Endothelial cell of umbilical vein (primary cell): ENCODE data around the gene AGAP5. TPM values are rescaled to one million over a fixed set of nuclear protein-coding genes. Genes with fewer than 3 reads are reported as not detected.
"Not testable (repeated sequence)": the region's sequence is repeated elsewhere in the genome, so short reads cannot be mapped to it uniquely, and the experiment has no call there.

Source experiments
- BruUV-seq: library from RNA; stranded (reverse); fragments of 400-500 nt; replicated peaks from 2 replicates; lab custom pipeline; 2021; lab: Mats Ljungman, UMichigan
- CTCF ChIA-PET: fragments of 300-600, 350-600 bp; sonication (Branson Sonifier 250); formaldehyde crosslinking; loops from one replicate; lab custom pipeline; 2021; ENCODE audit warnings: antibody characterized with exemption, inconsistent platforms; lab: Charles Lee
- POLR2A ChIA-PET: fragments of 300-600, 350-600 bp; sonication (Branson Sonifier 250); formaldehyde crosslinking; loops from one replicate; lab custom pipeline; 2021; ENCODE audit warnings: antibody characterized with exemption, inconsistent platforms; lab: Charles Lee
- DNase-seq: peaks from one replicate; pipeline ENCODE4 v3.0.0-alpha.2; 2011; ENCODE audit warnings: low read depth, low spot score
- FAIRE-seq: peaks from 2 replicates; lab custom pipeline; 2011; peaks lifted over from hg19 to GRCh38; lab: Jason Lieb, UNC
- H2AFZ ChIP-seq: 2 replicates; pipeline ENCODE4 v1.6.0; 2012; ENCODE audit warnings: low read depth, low read length, control low read depth, inconsistent platforms
- H3K27ac ChIP-seq: 2 replicates; pipeline ENCODE4 v1.5.1; 2011; ENCODE audit warnings: low read depth, mild to moderate bottlenecking, control low read depth, low read length, moderate library complexity; ENCODE audit not compliant: insufficient read depth
- H3K27me3 ChIP-seq, 2 experiments: 2 replicates each; pipeline versions ENCODE4 v1.6.0 to v1.6.1; 2011; ENCODE audit warnings: low read length in 2 of 2, mixed read lengths in 1 of 2; ENCODE audit not compliant: control insufficient read depth in 2 of 2, insufficient read depth in 2 of 2
- H3K36me3 ChIP-seq, 2 experiments: 2 replicates in 1 of 2; 3 replicates in 1 of 2; pipeline ENCODE4 v1.5.1; 2011; ENCODE audit warnings: low read length in 2 of 2, mild to moderate bottlenecking in 1 of 2, moderate library complexity in 1 of 2; ENCODE audit not compliant: control insufficient read depth in 2 of 2, insufficient read depth in 2 of 2; ENCODE audit errors: extremely low read depth in 1 of 2
- H3K4me1 ChIP-seq: 3 replicates; pipeline ENCODE4 v1.5.1; 2011; ENCODE audit warnings: mild to moderate bottlenecking, low read length; ENCODE audit not compliant: control insufficient read depth, insufficient read depth; ENCODE audit errors: extremely low read depth
- H3K4me2 ChIP-seq: 2 replicates; pipeline ENCODE4 v1.6.1; 2011; ENCODE audit warnings: low read length, control low read depth, mixed read lengths; ENCODE audit not compliant: insufficient read depth
- H3K4me3 ChIP-seq, 3 experiments: fragments of 200-600 bp in 1 of 3; sonication (generic), shearing (Covaris generic) in 1 of 3; replicated peaks in 1 of 3; 2 replicates each; pipeline ENCODE4 v1.5.1; 2011 to 2016; ENCODE audit warnings: control low read depth in 3 of 3, low read length in 3 of 3, mild to moderate bottlenecking in 2 of 3, inconsistent platforms in 1 of 3, low read depth in 1 of 3, moderate library complexity in 1 of 3; ENCODE audit not compliant: insufficient read depth in 1 of 3
- H3K79me2 ChIP-seq: 2 replicates; pipeline ENCODE4 v1.6.0; 2012; ENCODE audit warnings: low read length, inconsistent platforms; ENCODE audit not compliant: control insufficient read depth, insufficient read depth
- H3K9ac ChIP-seq: replicated peaks from 2 replicates; pipeline ENCODE3; 2011; ENCODE audit warnings: low read length, control low read depth; ENCODE audit not compliant: insufficient read depth; ENCODE audit errors: extremely low read depth
- H3K9me1 ChIP-seq: replicated peaks from 3 replicates; pipeline ENCODE4 v1.6.0; 2011; ENCODE audit warnings: mild to moderate bottlenecking, low read length; ENCODE audit not compliant: control insufficient read depth, insufficient read depth; ENCODE audit errors: extremely low read depth
- H3K9me3 ChIP-seq: replicated peaks from 2 replicates; pipeline ENCODE4 v1.5.1; 2012; ENCODE audit warnings: low read length, inconsistent platforms; ENCODE audit not compliant: control insufficient read depth, insufficient read depth
- H4K20me1 ChIP-seq: replicated peaks from 2 replicates; pipeline ENCODE3; 2011; ENCODE audit warnings: mild to moderate bottlenecking, low read length; ENCODE audit not compliant: control insufficient read depth, insufficient read depth; ENCODE audit errors: extremely low read depth
- dilution Hi-C: fragments of 300-500 bp; cut with MboI; formaldehyde crosslinking; loops from one replicate; pipeline ENCODE4 v1.15.0; 2019; ENCODE audit warnings: low sequenced_read_pairs; ENCODE audit not compliant: extremely low pct_ligation_motif_present
- intact Hi-C: fragments of 100-400 bp; cut with micrococcal nuclease; formaldehyde crosslinking; loops from one replicate; pipeline ENCODE4 v1.10.0; 2022
- polyA plus RNA-seq, 4 experiments: library from polyadenylated mRNA; depleted of rRNA in 3 of 4; stranded (reverse) in 3 of 4; unstranded in 1 of 4; fragments of >200 nt; gene quantifications; 2 replicates each; pipeline versions ENCODE4 v1.2.1 to v1.2.3, GENCODE V29; 2011 to 2012; ENCODE audit warnings: missing spikeins in 1 of 4
- total RNA-seq: library from RNA; stranded (reverse); gene quantifications from 2 replicates; pipeline ENCODE4 v1.2.3, GENCODE V29; 2021

The AGAP5 gene
- total and polyA plus RNA-seq, 2 donors (not counting 3 experiments of a cell fraction or from before 2014, with no cell fraction given) = 4.4 to 7.7 TPM

GRCh38 chr10:73687641-73688040 lies 10.3 kb downstream of the AGAP5 start:
- intact Hi-C loops, H3K9me1 ChIP-seq, BruUV-seq, H2AFZ ChIP-seq, H3K27me3 ChIP-seq, POLR2A ChIA-PET, H3K4me1 ChIP-seq, FAIRE-seq, H3K27ac ChIP-seq, H3K9ac ChIP-seq, H3K36me3 ChIP-seq, dilution Hi-C loops, H3K4me3 ChIP-seq, H3K9me3 ChIP-seq, DNase-seq, H4K20me1 ChIP-seq, CTCF ChIA-PET, H3K79me2 ChIP-seq, H3K4me2 ChIP-seq: not testable (repeated sequence)

DNA sequence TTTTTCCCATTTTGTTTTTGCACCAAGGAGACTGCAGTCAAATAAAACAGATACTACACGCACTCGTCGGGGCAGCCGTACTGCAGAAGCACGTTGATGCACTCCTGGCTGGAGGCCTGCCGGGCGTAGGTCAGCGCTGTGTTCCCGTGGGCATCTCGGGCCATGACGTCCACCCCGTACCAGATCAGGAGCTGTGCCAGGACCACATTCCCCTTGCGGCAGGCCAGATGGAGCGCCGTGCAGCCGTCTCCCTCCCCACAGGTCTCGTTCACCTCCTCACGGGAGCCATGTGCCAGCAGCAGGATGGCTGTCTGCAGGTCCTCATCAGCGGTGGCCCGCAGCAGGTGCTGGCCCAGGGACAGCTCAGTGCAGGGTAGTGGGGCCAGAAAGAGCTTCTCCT lies 23.4 kb downstream of the AGAP5 start:
- FAIRE-seq, H3K27ac ChIP-seq, H3K4me2 ChIP-seq, POLR2A ChIA-PET, H3K9ac ChIP-seq, dilution Hi-C loops, H3K9me3 ChIP-seq, H3K4me1 ChIP-seq, CTCF ChIA-PET, H3K79me2 ChIP-seq, H3K4me3 ChIP-seq, DNase-seq, H3K9me1 ChIP-seq, H3K27me3 ChIP-seq, BruUV-seq, H3K36me3 ChIP-seq, H2AFZ ChIP-seq, H4K20me1 ChIP-seq, intact Hi-C loops: not testable (repeated sequence)

DNA sequence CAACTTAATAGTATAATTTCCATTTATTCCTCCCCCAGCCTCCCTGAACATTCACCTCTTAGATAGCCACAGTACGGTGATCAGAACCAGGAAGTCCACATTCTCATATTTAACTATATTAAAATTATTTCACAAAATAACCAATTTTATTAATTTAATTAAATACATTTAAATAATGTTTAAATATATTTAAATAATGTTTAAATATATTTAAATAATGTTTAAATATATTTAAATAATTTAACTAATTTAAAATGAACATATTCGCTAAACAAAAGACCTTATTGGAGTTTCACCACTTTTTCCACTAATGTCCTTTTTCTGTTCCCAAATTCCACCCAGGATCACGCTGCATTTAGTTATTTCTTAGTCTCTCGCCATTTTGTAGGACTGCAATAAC lies 29.5 kb downstream of the AGAP5 start:
- H4K20me1 ChIP-seq, H3K9ac ChIP-seq, POLR2A ChIA-PET, BruUV-seq, H3K36me3 ChIP-seq, H3K9me3 ChIP-seq, H3K79me2 ChIP-seq, H3K27ac ChIP-seq, H3K9me1 ChIP-seq, H3K4me1 ChIP-seq, FAIRE-seq, intact Hi-C loops, H3K27me3 ChIP-seq, DNase-seq, H2AFZ ChIP-seq, dilution Hi-C loops, H3K4me3 ChIP-seq, H3K4me2 ChIP-seq, CTCF ChIA-PET: not testable (repeated sequence)

- DNase-seq, H3K4me3 ChIP-seq, H3K4me2 ChIP-seq, H3K4me1 ChIP-seq, intact Hi-C loops, H4K20me1 ChIP-seq, H3K27me3 ChIP-seq, BruUV-seq, H3K9me1 ChIP-seq, H3K9ac ChIP-seq, H3K9me3 ChIP-seq, dilution Hi-C loops, H3K36me3 ChIP-seq, POLR2A ChIA-PET, CTCF ChIA-PET, FAIRE-seq, H3K27ac ChIP-seq, H2AFZ ChIP-seq, H3K79me2 ChIP-seq: not testable (repeated sequence)
Measured at GRCh38 chr10:73666153-73666809, 31.6 kb downstream of the AGAP5 start.
